G401 (cell line): Measurements from ENCODE around the gene PSMD11. TPM values are rescaled to one million over a fixed set of nuclear protein-coding genes. Genes with fewer than 3 reads are reported as not detected.

Experiments used
- DNase-seq: peaks from one replicate; pipeline ENCODE4 v3.0.0-alpha.2; 2015; ENCODE audit warnings: low spot score
- in situ Hi-C: cut with HindIII; loops from 2 replicates; pipeline ENCODE4 v1.10.0; 2016; ENCODE audit warnings: low sequenced_read_pairs, mixed read lengths
- total RNA-seq: library from RNA; depleted of rRNA; stranded (reverse); fragments of >200 nt; shearing (Covaris generic); gene quantifications from 2 replicates; pipeline ENCODE4 v1.2.3, GENCODE V29; 2014

The PSMD11 gene
- total RNA-seq, 1 experiment from 2014 or later = 214 TPM

- DNase-seq = peak; percentile 67
- in situ Hi-C loops = no loop called here
Measured at GRCh38 chr17:32461853-32462617, 17.7 kb downstream of the PSMD11 start.

- in situ Hi-C loops = no loop called here
- DNase-seq = no peak
Measured at GRCh38 chr17:32463304-32463703, 19.0 kb downstream of the PSMD11 start.

GRCh38 chr17:32464374-32464773 is 20.1 kb downstream of the PSMD11 start:
- in situ Hi-C loops = no loop called here
- no peak for DNase-seq

- DNase-seq = no peak
- in situ Hi-C loops = no loop called here
Measured at GRCh38 chr17:32467949-32468348, 23.6 kb downstream of the PSMD11 start.

- in situ Hi-C loops = no loop called here
- no peak for DNase-seq
Measured at GRCh38 chr17:32470405-32471167, 26.3 kb downstream of the PSMD11 start.

- in situ Hi-C loops = no loop called here
- no peak for DNase-seq
Measured at GRCh38 chr17:32471652-32472051, 27.3 kb downstream of the PSMD11 start.

GRCh38 chr17:32475258-32475657 is 30.9 kb downstream of the PSMD11 start:
- DNase-seq = no peak
- in situ Hi-C loops = no loop called here

GRCh38 chr17:32477220-32477619 is 32.9 kb downstream of the PSMD11 start:
- no peak for DNase-seq
- in situ Hi-C loops = no loop called here

- in situ Hi-C loops = no loop called here
- no peak for DNase-seq
Measured at GRCh38 chr17:32479074-32479617, 34.8 kb downstream of the PSMD11 start.

- in situ Hi-C loops = no loop called here
Measured at GRCh38 chr17:32481193-32481592, 36.9 kb downstream of the PSMD11 start.

GRCh38 chr17:32482568-32483320 is 38.4 kb downstream of the PSMD11 start:
- peak; percentile 33 for DNase-seq
- in situ Hi-C loops = no loop called here

More at GRCh38 chr17:32481193-32481592, 36.9 kb downstream of the PSMD11 start:
- no peak for DNase-seq

GRCh38 chr17:32483451-32484019 is 39.2 kb downstream of the PSMD11 start:
- in situ Hi-C loops = no loop called here
- DNase-seq = peak; percentile 97

GRCh38 chr17:32484041-32484461 is 39.7 kb downstream of the PSMD11 start:
- in situ Hi-C loops = no loop called here
- DNase-seq = no peak

- peak; percentile 25 for DNase-seq
- in situ Hi-C loops = no loop called here
Measured at GRCh38 chr17:32484628-32485027, 40.3 kb downstream of the PSMD11 start.

GRCh38 chr17:32485261-32486110 is 41.2 kb downstream of the PSMD11 start:
- in situ Hi-C loops = no loop called here

GRCh38 chr17:32486111-32486700 is 41.9 kb downstream of the PSMD11 start:
- DNase-seq = peak; percentile 82
- in situ Hi-C loops = no loop called here

More at GRCh38 chr17:32485261-32486110, 41.2 kb downstream of the PSMD11 start:
- DNase-seq = peak; percentile 13

GRCh38 chr17:32486701-32487472 is 42.6 kb downstream of the PSMD11 start, which contains the start of gene CDK5R1:
Gene CDK5R1 (plus strand): TSS chr17:32486993. CDS start chr17:32487621, 628 bp downstream.
- in situ Hi-C loops = no loop called here
- peak; percentile 73 for DNase-seq
